ENCODE measurements around the gene GABBR1. TPM values are rescaled to one million over a fixed set of nuclear protein-coding genes. Genes with fewer than 3 reads are reported as not detected.

Gene GABBR1
- total and polyA plus RNA-seq, 2 donors (not counting 1 experiment from before 2014, with no cell fraction given): 198 to 241 TPM

DNA sequence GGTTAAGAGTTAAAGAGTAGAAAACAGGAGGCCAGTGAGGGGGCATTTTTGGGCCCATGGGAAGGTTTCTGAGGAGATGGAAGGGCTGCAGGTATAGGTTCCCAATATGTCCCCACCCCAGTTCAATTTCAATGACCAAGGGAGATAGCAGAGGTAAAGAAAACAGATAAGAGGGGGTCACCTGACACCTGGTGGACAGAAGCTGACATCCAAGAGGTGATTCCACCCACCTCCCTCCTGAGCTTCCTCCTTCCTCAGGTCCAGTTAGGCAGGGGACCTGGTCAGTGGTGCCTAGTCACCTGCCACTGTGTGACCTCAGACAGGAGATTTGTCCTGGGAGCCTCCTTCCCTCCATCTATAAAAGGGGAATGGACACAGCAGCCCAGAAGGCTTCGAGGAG, 115.7 kb downstream of the GABBR1 start:
- Mint-ChIP-seq H3K27me3 (peaks cover 31% of the 10 kb centered on the region), H3K27ac (no peak overlapping the region), H3K4me3 (no peak overlapping the region), H3K9me3 (ENCODE audit: insufficient read depth) (no peaks in the 10 kb centered on the region), H3K4me1 (no peaks in the 10 kb centered on the region)
- Histone ChIP-seq H4K20me1 (ENCODE audit: control insufficient read depth, insufficient read depth, low read length, poor library complexity, severe bottlenecking) (no peaks in the 10 kb centered on the region), H3K36me3 (replicated peaks in 1 of 2; ENCODE audit: control extremely low read depth in 1 of 2, control insufficient read depth in 1 of 2, extremely low read depth in 1 of 2, insufficient read depth in 2 of 2, low read length in 1 of 2) (no peaks in the 10 kb centered on the region), H3K27ac (ENCODE audit: low read length in 2 of 2) (no peak overlapping the region), H3K4me1 (ENCODE audit: control insufficient read depth in 2 of 2, insufficient read depth in 2 of 2, low read length in 2 of 2) (no peaks in the 10 kb centered on the region), H3K79me2 (ENCODE audit: control insufficient read depth, insufficient read depth, low read length) (no peaks in the 10 kb centered on the region), H3K9ac (ENCODE audit: low read length) (no peak overlapping the region), H3K4me3 (ENCODE audit: control extremely low read depth in 1 of 5, extremely low read depth in 1 of 5, insufficient read depth in 1 of 5, low read depth in 2 of 5, low read length in 4 of 5) (no peak overlapping the region), H3K27me3 (replicated peaks in 1 of 4; ENCODE audit: control extremely low read depth in 1 of 4, control insufficient read depth in 3 of 4, insufficient read depth in 4 of 4, low read length in 3 of 4) (peaks cover 0 to 6% (median 3%) of the 10 kb centered on the region in 4 experiments), H3K4me2 (replicated peaks; ENCODE audit: low read depth, low read length, poor library complexity, severe bottlenecking) (no peak overlapping the region), H3K9me3 (ENCODE audit: control extremely low read depth in 1 of 3, control insufficient read depth in 2 of 3, insufficient read depth in 1 of 3, low read length in 2 of 3) (no peaks in the 10 kb centered on the region), H2AFZ (ENCODE audit: insufficient read depth, low read depth, low read length, poor library complexity, severe bottlenecking) (no peak overlapping the region)
- CTCF ChIA-PET: no interaction called here
- no peak for DNase-seq
- TF ChIP-seq, protein P1, sequence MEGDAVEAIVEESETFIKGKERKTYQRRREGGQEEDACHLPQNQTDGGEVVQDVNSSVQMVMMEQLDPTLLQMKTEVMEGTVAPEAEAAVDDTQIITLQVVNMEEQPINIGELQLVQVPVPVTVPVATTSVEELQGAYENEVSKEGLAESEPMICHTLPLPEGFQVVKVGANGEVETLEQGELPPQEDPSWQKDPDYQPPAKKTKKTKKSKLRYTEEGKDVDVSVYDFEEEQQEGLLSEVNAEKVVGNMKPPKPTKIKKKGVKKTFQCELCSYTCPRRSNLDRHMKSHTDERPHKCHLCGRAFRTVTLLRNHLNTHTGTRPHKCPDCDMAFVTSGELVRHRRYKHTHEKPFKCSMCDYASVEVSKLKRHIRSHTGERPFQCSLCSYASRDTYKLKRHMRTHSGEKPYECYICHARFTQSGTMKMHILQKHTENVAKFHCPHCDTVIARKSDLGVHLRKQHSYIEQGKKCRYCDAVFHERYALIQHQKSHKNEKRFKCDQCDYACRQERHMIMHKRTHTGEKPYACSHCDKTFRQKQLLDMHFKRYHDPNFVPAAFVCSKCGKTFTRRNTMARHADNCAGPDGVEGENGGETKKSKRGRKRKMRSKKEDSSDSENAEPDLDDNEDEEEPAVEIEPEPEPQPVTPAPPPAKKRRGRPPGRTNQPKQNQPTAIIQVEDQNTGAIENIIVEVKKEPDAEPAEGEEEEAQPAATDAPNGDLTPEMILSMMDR (IDR thresholded peaks at IDR 0.05): no peak
- no peak for TF ChIP-seq EZH2 (IDR thresholded peaks at IDR 0.05; ENCODE audit: borderline replicate concordance, insufficient read depth, low read depth, low read length, poor library complexity, severe bottlenecking)
- WGBS (ENCODE audit: insufficient coverage): no CpG with 5 or more reads among the region's 1 CpG
- ATAC-seq (ENCODE audit: low read depth): no peak
- intact Hi-C loops (cut with micrococcal nuclease): no loop called here
- POLR2A ChIA-PET: no interaction called here

- Histone ChIP-seq H3K27me3 (replicated peaks in 1 of 4; ENCODE audit: control extremely low read depth in 1 of 4, control insufficient read depth in 3 of 4, insufficient read depth in 4 of 4, low read length in 3 of 4) (peaks cover 0 to 6% (median 3%) of the 10 kb centered on the region in 4 experiments), H2AFZ (ENCODE audit: insufficient read depth, low read depth, low read length, poor library complexity, severe bottlenecking) (no peak overlapping the region), H3K9me3 (ENCODE audit: control extremely low read depth in 1 of 3, control insufficient read depth in 2 of 3, insufficient read depth in 1 of 3, low read length in 2 of 3) (no peaks in the 10 kb centered on the region), H3K4me2 (replicated peaks; ENCODE audit: low read depth, low read length, poor library complexity, severe bottlenecking) (no peak overlapping the region), H3K9ac (ENCODE audit: low read length) (no peak overlapping the region), H3K36me3 (replicated peaks in 1 of 2; ENCODE audit: control extremely low read depth in 1 of 2, control insufficient read depth in 1 of 2, extremely low read depth in 1 of 2, insufficient read depth in 2 of 2, low read length in 1 of 2) (no peaks in the 10 kb centered on the region), H3K79me2 (ENCODE audit: control insufficient read depth, insufficient read depth, low read length) (no peaks in the 10 kb centered on the region), H4K20me1 (ENCODE audit: control insufficient read depth, insufficient read depth, low read length, poor library complexity, severe bottlenecking) (no peaks in the 10 kb centered on the region), H3K27ac (ENCODE audit: low read length in 2 of 2) (no peak overlapping the region), H3K4me3 (ENCODE audit: control extremely low read depth in 1 of 5, extremely low read depth in 1 of 5, insufficient read depth in 1 of 5, low read depth in 2 of 5, low read length in 4 of 5) (no peak overlapping the region), H3K4me1 (ENCODE audit: control insufficient read depth in 2 of 2, insufficient read depth in 2 of 2, low read length in 2 of 2) (no peaks in the 10 kb centered on the region)
- DNase-seq (no peak), ATAC-seq (ENCODE audit: low read depth) (no peak)
- Mint-ChIP-seq H3K9me3 (ENCODE audit: insufficient read depth) (no peaks in the 10 kb centered on the region), H3K27ac (no peak overlapping the region), H3K4me3 (no peak overlapping the region), H3K4me1 (no peaks in the 10 kb centered on the region), H3K27me3 (peaks cover 27% of the 10 kb centered on the region)
- intact Hi-C loops (cut with micrococcal nuclease): no loop called here
- ChIA-PET CTCF (no interaction called here), POLR2A (no interaction called here)
- 9% methylated on average over 6 of the region's 6 CpGs for WGBS (ENCODE audit: insufficient coverage)
- no peak for TF ChIP-seq EZH2 (IDR thresholded peaks at IDR 0.05; ENCODE audit: borderline replicate concordance, insufficient read depth, low read depth, low read length, poor library complexity, severe bottlenecking)
- TF ChIP-seq, protein P1 (IDR thresholded peaks at IDR 0.05): no peak
Observed at GRCh38 chr6:29516108-29516507, 116.9 kb downstream of the GABBR1 start.
